Endodermal cell (in vitro differentiated cells): ENCODE measurements around the gene PDCD1LG2. TPM values are rescaled to one million over a fixed set of nuclear protein-coding genes. Genes with fewer than 3 reads are reported as not detected.

Source experiments
- DNase-seq: peaks from one replicate; pipeline ENCODE4 v3.0.0-alpha.2; 2017
- H3K27ac ChIP-seq: 2 replicates; pipeline ENCODE4 v1.5.1; 2013; ENCODE audit warnings: mild to moderate bottlenecking, low read depth, low read length, moderate library complexity
- H3K27me3 ChIP-seq: 2 replicates; pipeline ENCODE4 v1.6.1; 2013; ENCODE audit warnings: mild to moderate bottlenecking, low read length, moderate library complexity; ENCODE audit not compliant: insufficient read depth, control insufficient read depth, poor library complexity, severe bottlenecking
- H3K36me3 ChIP-seq: 2 replicates; pipeline ENCODE4 v1.7.0; 2013; ENCODE audit warnings: mild to moderate bottlenecking, low read length, moderate library complexity; ENCODE audit not compliant: control insufficient read depth, insufficient read depth
- H3K4me1 ChIP-seq: one replicate; pipeline ENCODE4 v1.7.0; 2013; ENCODE audit warnings: low read length; ENCODE audit not compliant: control insufficient read depth, insufficient read depth
- H3K4me3 ChIP-seq: 2 replicates; pipeline ENCODE4 v1.5.1; 2013; ENCODE audit warnings: mild to moderate bottlenecking, low read length, moderate library complexity
- H3K9ac ChIP-seq: 2 replicates; pipeline ENCODE4 v1.6.1; 2013; ENCODE audit warnings: mild to moderate bottlenecking, low read length, moderate library complexity; ENCODE audit not compliant: poor library complexity, severe bottlenecking; ENCODE audit errors: extremely low read depth
- H3K9me3 ChIP-seq: 2 replicates; pipeline ENCODE4 v1.6.1; 2013; ENCODE audit warnings: mild to moderate bottlenecking, low read length, moderate library complexity; ENCODE audit not compliant: control insufficient read depth
- H3K27ac Mint-ChIP-seq: 2 replicates; pipeline ENCODE4 v1.8.0; 2020; ENCODE audit warnings: mixed read lengths
- H3K27me3 Mint-ChIP-seq: 2 replicates; pipeline ENCODE4 v1.8.0; 2021; ENCODE audit warnings: mild to moderate bottlenecking, mixed read lengths; ENCODE audit not compliant: insufficient read depth
- H3K36me3 Mint-ChIP-seq: 2 replicates; pipeline ENCODE4 v1.8.0; 2020; ENCODE audit warnings: low read depth, mixed read lengths
- H3K4me1 Mint-ChIP-seq: 2 replicates; pipeline ENCODE4 v1.8.0; 2020; ENCODE audit warnings: mixed read lengths
- H3K4me3 Mint-ChIP-seq: 2 replicates; pipeline ENCODE4 v1.8.0; 2020; ENCODE audit warnings: mild to moderate bottlenecking, moderate library complexity, mixed read lengths
- H3K9me3 Mint-ChIP-seq: 2 replicates; pipeline ENCODE4 v1.8.0; 2020; ENCODE audit warnings: mild to moderate bottlenecking, mixed read lengths
- WGBS, 2 experiments: methylation state at CpG; one replicate each; pipeline versions ENCODE4 v1.1.5 to v1.1.7; 2013; ENCODE audit warnings: missing lambda C conversion rate in 2 of 2, mixed read lengths in 1 of 2; ENCODE audit not compliant: insufficient coverage in 1 of 2, insufficient read length in 1 of 2; 5-methylcytosine and 5-hydroxymethylcytosine counted together
- total RNA-seq, 2 donors: library from RNA; stranded (reverse); fragmentation: NEBNext Ultra II Directional in 1 of 2; extraction: Animal tissue kit (Norgen Biotek cat#: 25700) in 1 of 2; gene quantifications; 2 replicates in 1 of 2; 3 replicates in 1 of 2; pipeline ENCODE4 v1.2.1, GENCODE V29; 2021
- TF ChIP-seq, protein P1 (sequence below): fragments of 200-600 bp; sonication (generic); conservative IDR thresholded peaks from 2 replicates; pipeline ENCODE4 v1.5.0; 2021; ENCODE audit warnings: antibody characterized with exemption, mild to moderate bottlenecking

The PDCD1LG2 gene
- total RNA-seq, 2 donors from 2014 or later = not detected

DNA sequence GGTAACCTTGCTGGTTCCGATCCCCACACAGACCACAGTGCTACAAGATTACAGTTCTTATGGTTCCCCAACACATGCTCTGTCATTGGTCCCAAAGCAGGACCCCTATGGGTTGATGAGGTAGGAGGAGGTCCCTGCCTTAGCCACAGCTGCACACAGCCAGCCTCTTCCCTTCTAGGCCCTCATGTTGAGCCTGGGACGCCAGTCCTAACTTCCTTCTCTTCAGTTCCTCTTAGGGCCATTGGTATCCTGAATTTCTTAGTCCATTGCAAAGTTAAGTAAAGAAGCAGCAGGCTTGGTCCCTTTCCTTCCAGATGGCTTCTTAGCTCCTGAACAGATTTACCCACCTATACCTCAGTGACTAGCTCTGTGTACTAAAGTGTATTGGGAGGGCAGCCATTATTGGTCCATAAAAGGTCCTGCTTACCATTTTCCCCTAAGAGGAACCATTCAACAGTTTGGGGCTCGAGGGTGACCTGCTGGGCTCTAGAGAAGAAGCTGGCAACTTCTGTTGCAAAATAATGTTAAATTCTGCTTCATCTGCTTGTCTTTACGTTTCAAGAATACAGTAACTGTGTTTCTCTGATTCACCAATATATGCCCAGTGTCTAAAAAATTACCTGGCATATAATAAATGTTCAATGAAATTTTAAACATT is 50.2 kb downstream of the PDCD1LG2 start:
- peaks cover 7% of the 10 kb centered on the region for H3K27me3 Mint-ChIP-seq
- peaks cover 8% of the 10 kb centered on the region for H3K4me1 Mint-ChIP-seq
- Histone ChIP-seq H3K36me3 (no peaks in the 10 kb centered on the region), H3K4me1 (peaks cover 10% of the 10 kb centered on the region), H3K4me3 (no peak overlapping the region), H3K9me3 (peaks cover 6% of the 10 kb centered on the region), H3K9ac (no peak overlapping the region), H3K27me3 (no peaks in the 10 kb centered on the region), H3K27ac (no peak overlapping the region)
- no peak overlapping the region for H3K4me3 Mint-ChIP-seq
- H3K36me3 Mint-ChIP-seq = no peaks in the 10 kb centered on the region
- WGBS, 2 experiments = 87 to 90% methylated on average over 2 to 4 of the region's 4 CpGs
- DNase-seq = no peak
- no peak overlapping the region for H3K27ac Mint-ChIP-seq
- TF ChIP-seq, protein P1, sequence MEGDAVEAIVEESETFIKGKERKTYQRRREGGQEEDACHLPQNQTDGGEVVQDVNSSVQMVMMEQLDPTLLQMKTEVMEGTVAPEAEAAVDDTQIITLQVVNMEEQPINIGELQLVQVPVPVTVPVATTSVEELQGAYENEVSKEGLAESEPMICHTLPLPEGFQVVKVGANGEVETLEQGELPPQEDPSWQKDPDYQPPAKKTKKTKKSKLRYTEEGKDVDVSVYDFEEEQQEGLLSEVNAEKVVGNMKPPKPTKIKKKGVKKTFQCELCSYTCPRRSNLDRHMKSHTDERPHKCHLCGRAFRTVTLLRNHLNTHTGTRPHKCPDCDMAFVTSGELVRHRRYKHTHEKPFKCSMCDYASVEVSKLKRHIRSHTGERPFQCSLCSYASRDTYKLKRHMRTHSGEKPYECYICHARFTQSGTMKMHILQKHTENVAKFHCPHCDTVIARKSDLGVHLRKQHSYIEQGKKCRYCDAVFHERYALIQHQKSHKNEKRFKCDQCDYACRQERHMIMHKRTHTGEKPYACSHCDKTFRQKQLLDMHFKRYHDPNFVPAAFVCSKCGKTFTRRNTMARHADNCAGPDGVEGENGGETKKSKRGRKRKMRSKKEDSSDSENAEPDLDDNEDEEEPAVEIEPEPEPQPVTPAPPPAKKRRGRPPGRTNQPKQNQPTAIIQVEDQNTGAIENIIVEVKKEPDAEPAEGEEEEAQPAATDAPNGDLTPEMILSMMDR = no peak
- H3K9me3 Mint-ChIP-seq = peaks cover 6% of the 10 kb centered on the region

DNA sequence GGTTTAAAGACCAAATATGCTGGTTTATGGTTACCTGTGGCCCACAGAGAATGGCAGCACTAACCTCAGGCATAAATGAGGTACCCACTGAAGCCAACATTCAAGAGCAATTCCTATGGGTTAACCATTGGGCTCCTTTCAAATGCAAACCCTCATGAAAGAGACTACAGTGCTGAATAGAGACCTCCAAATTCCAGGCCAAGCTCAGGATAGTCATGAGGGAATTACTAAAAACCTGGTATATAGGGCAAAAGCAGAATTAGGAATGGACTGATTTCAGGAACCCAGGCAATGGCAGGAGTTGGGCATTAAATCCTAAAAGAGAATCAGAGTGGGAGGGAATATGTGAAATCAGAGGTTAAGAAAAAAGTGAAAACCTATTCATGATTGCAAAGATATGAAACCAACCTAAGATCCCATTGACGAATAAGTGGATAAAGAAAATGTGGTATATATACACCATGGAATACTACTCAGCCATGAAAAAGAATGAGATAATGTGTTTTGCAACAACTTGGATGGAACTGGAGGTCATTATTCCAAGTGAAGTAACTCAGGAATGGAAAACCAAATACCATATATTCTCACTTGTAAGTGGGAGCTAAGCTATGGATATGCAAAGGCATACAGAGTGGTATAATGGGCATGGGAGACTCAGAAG is 51.6 kb downstream of the PDCD1LG2 start:
- Histone ChIP-seq H3K27ac (no peak overlapping the region), H3K36me3 (no peaks in the 10 kb centered on the region), H3K4me1 (peaks cover 6% of the 10 kb centered on the region), H3K9ac (no peak overlapping the region), H3K9me3 (peaks cover 6% of the 10 kb centered on the region), H3K4me3 (no peak overlapping the region), H3K27me3 (no peaks in the 10 kb centered on the region)
- no peaks in the 10 kb centered on the region for H3K36me3 Mint-ChIP-seq
- peaks cover 6% of the 10 kb centered on the region for H3K9me3 Mint-ChIP-seq
- H3K27ac Mint-ChIP-seq = no peak overlapping the region
- H3K4me3 Mint-ChIP-seq = no peak overlapping the region
- peaks cover 7% of the 10 kb centered on the region for H3K27me3 Mint-ChIP-seq
- no peak for DNase-seq
- TF ChIP-seq, protein P1 = no peak
- peaks cover 8% of the 10 kb centered on the region for H3K4me1 Mint-ChIP-seq
- 100% methylated on average over 1 of the region's 1 CpG; no CpG with 5 or more reads in 1 of the 2 experiments for whole genome bisulfite sequencing, 2 experiments

DNA sequence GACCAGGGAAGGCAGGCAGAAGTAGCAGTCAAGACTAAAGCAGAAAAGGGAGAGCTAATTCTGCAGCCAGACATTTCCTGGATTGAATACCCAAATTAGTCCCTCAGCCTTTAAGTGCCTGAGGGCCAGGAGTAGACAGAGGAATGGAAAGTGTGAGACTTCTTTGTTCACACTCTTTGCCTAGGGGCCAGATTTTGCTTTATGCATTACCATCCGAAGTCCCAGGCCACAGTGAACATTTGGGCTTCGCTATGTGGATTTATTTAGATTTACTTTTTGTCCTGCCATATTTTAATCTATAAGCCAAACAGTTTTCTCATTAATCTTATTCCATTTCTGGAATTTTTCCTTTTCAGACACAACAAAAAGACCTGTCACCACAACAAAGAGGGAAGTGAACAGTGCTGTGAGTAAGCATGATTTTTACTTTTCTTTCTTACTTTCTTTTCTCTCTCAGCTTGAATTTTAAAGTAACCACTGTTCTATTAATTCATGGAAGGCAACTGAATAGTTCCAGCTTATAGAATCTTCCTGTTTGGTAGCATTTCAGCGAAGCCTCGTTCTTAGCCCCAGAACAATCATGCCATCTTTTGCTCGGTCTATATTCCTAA is 52.6 kb downstream of the PDCD1LG2 start:
- no peaks in the 10 kb centered on the region for H3K36me3 ChIP-seq
- Mint-ChIP-seq H3K4me3 (no peak overlapping the region), H3K4me1 (peaks cover 8% of the 10 kb centered on the region), H3K27ac (no peak overlapping the region), H3K36me3 (no peaks in the 10 kb centered on the region), H3K9me3 (peaks cover 6% of the 10 kb centered on the region), H3K27me3 (peaks cover 7% of the 10 kb centered on the region)
- WGBS, 2 experiments = 81 to 92% methylated on average over 5 of the region's 5 CpGs
- H3K9me3 ChIP-seq = peaks cover 6% of the 10 kb centered on the region
- no peak overlapping the region for H3K4me3 ChIP-seq
- TF ChIP-seq, protein P1 = no peak
- H3K27ac ChIP-seq = peak overlapping the region; percentile 87
- DNase-seq = no peak
- no peak overlapping the region for H3K9ac ChIP-seq
- H3K4me1 ChIP-seq = peaks cover 6% of the 10 kb centered on the region
- no peaks in the 10 kb centered on the region for H3K27me3 ChIP-seq
